Measurements from ENCODE around the gene METTL26. TPM values are rescaled to one million over a fixed set of nuclear protein-coding genes. Genes with fewer than 3 reads are reported as not detected.

Gene METTL26
- total RNA-seq, 4 donors from 2014 or later: 72.2 to 138 (median 84.7) TPM

DNA sequence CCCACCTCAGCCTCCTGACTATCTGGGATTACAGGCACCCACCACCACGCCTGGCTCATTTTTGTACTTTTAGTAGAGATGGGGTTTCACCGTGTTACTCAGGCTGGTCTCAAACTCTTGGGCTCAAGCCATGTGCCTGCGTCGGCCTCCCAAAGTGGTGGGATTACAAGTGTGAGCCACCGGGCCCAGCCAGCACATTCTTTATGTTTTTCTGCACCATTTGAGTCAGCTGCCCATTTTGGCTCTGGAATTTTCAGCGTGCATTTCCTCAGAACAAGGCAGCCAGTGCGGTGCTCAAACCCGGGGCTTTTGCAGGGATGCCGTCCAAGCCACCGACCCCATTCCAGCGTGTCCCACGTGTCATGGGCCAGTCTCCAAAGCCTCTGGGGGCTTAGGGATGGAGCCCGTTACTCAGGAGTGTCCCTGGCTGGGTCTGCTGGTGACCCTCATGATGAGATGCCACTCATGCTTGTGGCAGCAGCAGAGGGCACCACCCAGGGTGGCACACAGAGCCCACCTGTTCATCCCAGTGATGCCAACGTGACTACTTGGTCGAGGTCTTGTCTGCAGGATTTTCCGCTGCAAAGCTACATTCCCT lies 50.0 kb downstream of the METTL26 start:
- Histone ChIP-seq H3K27ac (no peak overlapping the region), H3K9me3 (no peaks in the 10 kb centered on the region), H3K27me3 (no peaks in the 10 kb centered on the region), H3K36me3 (peaks cover 4% of the 10 kb centered on the region), H3K4me1 (peaks cover 41% of the 10 kb centered on the region), H3K4me3 (no peak overlapping the region)
- 25% methylated on average over 14 of the region's 16 CpGs for WGBS
- no peak for DNase-seq (ENCODE audit: low spot score in 2 of 2)
- TF ChIP-seq POLR2A (IDR thresholded peaks at IDR 0.05) (no peak), EP300 (IDR thresholded peaks at IDR 0.05) (no peak), POLR2AphosphoS5 (IDR thresholded peaks at IDR 0.05) (no peak)
- TF ChIP-seq, protein P1, sequence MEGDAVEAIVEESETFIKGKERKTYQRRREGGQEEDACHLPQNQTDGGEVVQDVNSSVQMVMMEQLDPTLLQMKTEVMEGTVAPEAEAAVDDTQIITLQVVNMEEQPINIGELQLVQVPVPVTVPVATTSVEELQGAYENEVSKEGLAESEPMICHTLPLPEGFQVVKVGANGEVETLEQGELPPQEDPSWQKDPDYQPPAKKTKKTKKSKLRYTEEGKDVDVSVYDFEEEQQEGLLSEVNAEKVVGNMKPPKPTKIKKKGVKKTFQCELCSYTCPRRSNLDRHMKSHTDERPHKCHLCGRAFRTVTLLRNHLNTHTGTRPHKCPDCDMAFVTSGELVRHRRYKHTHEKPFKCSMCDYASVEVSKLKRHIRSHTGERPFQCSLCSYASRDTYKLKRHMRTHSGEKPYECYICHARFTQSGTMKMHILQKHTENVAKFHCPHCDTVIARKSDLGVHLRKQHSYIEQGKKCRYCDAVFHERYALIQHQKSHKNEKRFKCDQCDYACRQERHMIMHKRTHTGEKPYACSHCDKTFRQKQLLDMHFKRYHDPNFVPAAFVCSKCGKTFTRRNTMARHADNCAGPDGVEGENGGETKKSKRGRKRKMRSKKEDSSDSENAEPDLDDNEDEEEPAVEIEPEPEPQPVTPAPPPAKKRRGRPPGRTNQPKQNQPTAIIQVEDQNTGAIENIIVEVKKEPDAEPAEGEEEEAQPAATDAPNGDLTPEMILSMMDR (IDR thresholded peaks at IDR 0.05): no peak

DNA sequence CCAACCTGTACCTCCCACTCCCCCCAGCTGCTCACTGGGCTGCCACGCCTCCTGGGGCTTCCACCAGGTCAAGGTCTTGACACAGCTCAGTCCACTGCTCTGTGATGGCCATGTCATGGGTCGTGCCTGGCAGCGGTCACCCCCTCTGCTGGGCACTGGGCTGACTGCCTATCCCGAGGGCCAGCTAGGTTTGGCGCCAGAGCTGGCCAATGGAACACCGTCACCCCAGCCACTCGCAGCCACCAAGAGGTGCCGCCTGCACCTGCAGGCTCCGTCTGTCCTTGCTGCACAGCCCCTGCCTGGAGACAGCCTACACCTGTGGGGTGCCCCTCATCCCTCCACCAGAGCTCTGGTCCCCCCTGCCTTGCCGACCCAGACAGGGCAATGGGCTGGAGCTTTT lies 50.8 kb downstream of the METTL26 start:
- peaks cover 33% of the 10 kb centered on the region for H3K4me1 ChIP-seq
- no peak for DNase-seq (ENCODE audit: low spot score in 2 of 2)
- no peaks in the 10 kb centered on the region for H3K27me3 ChIP-seq
- H3K27ac ChIP-seq: no peak overlapping the region
- no peaks in the 10 kb centered on the region for H3K9me3 ChIP-seq
- H3K4me3 ChIP-seq: no peak overlapping the region
- TF ChIP-seq, protein P1 (IDR thresholded peaks at IDR 0.05): no peak
- TF ChIP-seq EP300 (IDR thresholded peaks at IDR 0.05) (no peak), POLR2A (IDR thresholded peaks at IDR 0.05) (no peak), POLR2AphosphoS5 (IDR thresholded peaks at IDR 0.05) (no peak)
- H3K36me3 ChIP-seq: peaks cover 12% of the 10 kb centered on the region
- no CpG with 5 or more reads among the region's 10 CpGs for WGBS

Other genes starting within 250 kb of the METTL26 start
- gene NME4, start 239.1 kb downstream of the METTL26 start, total RNA-seq: 10 to 100 TPM; 25.3 to 29.9 (median 27.7) TPM
- 10 to 100 TPM in 3 of 4 donors, 1 to 10 TPM in 1; 9.1 to 23.4 (median 12.3) TPM for gene DECR2, start 234.4 kb downstream of the METTL26 start, total RNA-seq
- gene RAB11FIP3, start 210.7 kb downstream of the METTL26 start, total RNA-seq: 10 to 100 TPM; 20.7 to 62.5 (median 29.1) TPM
- gene CAPN15, start 108.6 kb downstream of the METTL26 start, total RNA-seq: 10 to 100 TPM; 59.9 to 86.4 (median 75.2) TPM
- gene PRR35, start 75.9 kb downstream of the METTL26 start, total RNA-seq: not detected
- gene NHLRC4, start 69.3 kb downstream of the METTL26 start, total RNA-seq: under 1 TPM; 0.29 to 0.79 (median 0.35) TPM
- 10 to 100 TPM; 36.9 to 54.6 (median 44.1) TPM for gene PIGQ, start 66.3 kb downstream of the METTL26 start, total RNA-seq
- 100 to 1,000 TPM in 3 of 4 donors, 10 to 100 TPM in 1; 77.8 to 116 (median 110) TPM for gene RAB40C, start 46.2 kb downstream of the METTL26 start, total RNA-seq
- 10 to 100 TPM in 1 of 4 donors, 1 to 10 TPM in 3; 1.2 to 12.6 (median 4.6) TPM for gene WFIKKN1, start 5.3 kb downstream of the METTL26 start, total RNA-seq
- gene MCRIP2, start 5.5 kb upstream of the METTL26 start, total RNA-seq: 10 to 100 TPM; 10.3 to 29.8 (median 24.2) TPM
- gene WDR90, start 13.1 kb upstream of the METTL26 start, total RNA-seq: 10 to 100 TPM; 18.3 to 63.0 (median 32.2) TPM
- gene RHOT2, start 31.8 kb upstream of the METTL26 start, total RNA-seq: 100 to 1,000 TPM in 2 of 4 donors, 10 to 100 TPM in 2; 66.9 to 156 (median 96.8) TPM
- gene RHBDL1, start 39.4 kb upstream of the METTL26 start, total RNA-seq: 1 to 10 TPM; 1.2 to 8.9 (median 3.9) TPM
- gene STUB1, start 44.1 kb upstream of the METTL26 start, total RNA-seq: 100 to 1,000 TPM; 116 to 143 (median 125) TPM
- gene JMJD8, start 48.0 kb upstream of the METTL26 start, total RNA-seq: 10 to 100 TPM; 47.0 to 87.4 (median 60.5) TPM
- 10 to 100 TPM; 12.3 to 18.7 (median 15.1) TPM for gene WDR24, start 54.1 kb upstream of the METTL26 start, total RNA-seq
- 10 to 100 TPM; 13.7 to 23.1 (median 17.9) TPM for gene FBXL16, start 69.5 kb upstream of the METTL26 start, total RNA-seq
- 10 to 100 TPM; 10.0 to 30.9 (median 15.8) TPM for gene METRN, start 78.8 kb upstream of the METTL26 start, total RNA-seq
- gene ANTKMT, start 84.8 kb upstream of the METTL26 start, total RNA-seq: 10 to 100 TPM; 13.0 to 29.4 (median 23.8) TPM
- 1 to 10 TPM in 1 of 4 donors, under 1 TPM in 2, not detected in 1; 0.64 to 2.4 (median 0.83) TPM for gene CCDC78, start 90.1 kb upstream of the METTL26 start, total RNA-seq
- 1 to 10 TPM; 3.2 to 7.1 (median 4.8) TPM for gene HAGHL, start 90.8 kb upstream of the METTL26 start, total RNA-seq
- gene CIAO3, start 104.7 kb upstream of the METTL26 start, total RNA-seq: 100 to 1,000 TPM in 1 of 4 donors, 10 to 100 TPM in 3; 35.2 to 110 (median 52.0) TPM
- 1 to 10 TPM in 1 of 4 donors, under 1 TPM in 2, not detected in 1; 0.31 to 7.3 (median 0.49) TPM for gene MSLN, start 124.4 kb upstream of the METTL26 start, total RNA-seq
- gene RPUSD1, start 152.1 kb upstream of the METTL26 start, total RNA-seq: 10 to 100 TPM; 13.6 to 27.1 (median 21.8) TPM
- 10 to 100 TPM; 12.6 to 22.3 (median 17.3) TPM for gene CHTF18, start 152.3 kb upstream of the METTL26 start, total RNA-seq
- not detected for gene GNG13, start 164.4 kb upstream of the METTL26 start, total RNA-seq